Neuronal stem cell (in vitro differentiated cells): ENCODE data around the gene MRPL37.

Experiments
- DNase-seq: peaks from one replicate; pipeline ENCODE4 v3.0.0-alpha.2; 2013; ENCODE audit warnings: low spot score
- H2AFZ ChIP-seq: one replicate; pipeline ENCODE4 v1.6.1; 2013; ENCODE audit warnings: mild to moderate bottlenecking, low read length, inconsistent platforms
- H2AK5ac ChIP-seq: 2 replicates; pipeline ENCODE4 v1.6.1; 2013; ENCODE audit warnings: low read depth, mild to moderate bottlenecking, inconsistent platforms, low read length, moderate library complexity, mixed read lengths
- H2BK120ac ChIP-seq: 2 replicates; pipeline ENCODE4 v1.6.1; 2013; ENCODE audit warnings: low read depth, mild to moderate bottlenecking, inconsistent platforms, low read length, moderate library complexity, mixed read lengths
- H2BK12ac ChIP-seq: one replicate; pipeline ENCODE4 v1.6.1; 2013; ENCODE audit warnings: low read length, inconsistent platforms
- H2BK15ac ChIP-seq: 2 replicates; pipeline ENCODE4 v1.6.1; 2013; ENCODE audit warnings: mild to moderate bottlenecking, low read length, inconsistent platforms, mixed read lengths
- H2BK5ac ChIP-seq: one replicate; pipeline ENCODE4 v1.6.1; 2013; ENCODE audit warnings: inconsistent platforms, mild to moderate bottlenecking, low read length, moderate library complexity
- H3K14ac ChIP-seq: one replicate; pipeline ENCODE4 v1.6.1; 2013; ENCODE audit warnings: low read length, inconsistent platforms
- H3K18ac ChIP-seq: 2 replicates; pipeline ENCODE4 v1.6.1; 2013; ENCODE audit warnings: low read length, inconsistent platforms
- H3K23ac ChIP-seq: 2 replicates; pipeline ENCODE4 v1.6.1; 2013; ENCODE audit warnings: low read depth, mild to moderate bottlenecking, mixed read lengths, low read length, inconsistent platforms; ENCODE audit not compliant: poor library complexity
- H3K27ac ChIP-seq: replicated peaks from 3 replicates; pipeline ENCODE4 v1.5.1; 2013; ENCODE audit warnings: low read length, inconsistent platforms
- H3K27me3 ChIP-seq, 3 experiments: 2 replicates each; pipeline ENCODE4 v1.6.1; 2013; ENCODE audit warnings: low read length in 3 of 3, mild to moderate bottlenecking in 2 of 3, inconsistent platforms in 1 of 3, low read depth in 1 of 3, mixed read lengths in 1 of 3, moderate library complexity in 1 of 3; ENCODE audit not compliant: control insufficient read depth in 3 of 3, insufficient read depth in 3 of 3
- H3K36me3 ChIP-seq, 2 donors: replicated peaks in 1 of 2; 2 replicates each; pipeline ENCODE4 v1.6.1; 2013; ENCODE audit warnings: low read length in 2 of 2; ENCODE audit not compliant: control insufficient read depth in 2 of 2, insufficient read depth in 2 of 2
- H3K4ac ChIP-seq: 2 replicates; pipeline ENCODE4 v1.6.1; 2013; ENCODE audit warnings: inconsistent platforms, mild to moderate bottlenecking, low read length, moderate library complexity
- H3K4me1 ChIP-seq, 2 donors: 1 replicate in 1 of 2; 2 replicates in 1 of 2; pipeline ENCODE4 v1.6.1; 2013; ENCODE audit warnings: low read length in 2 of 2, low read depth in 1 of 2; ENCODE audit not compliant: control insufficient read depth in 2 of 2, insufficient read depth in 1 of 2
- H3K4me2 ChIP-seq: one replicate; pipeline ENCODE4 v1.6.1; 2013; ENCODE audit warnings: mild to moderate bottlenecking, low read length, inconsistent platforms; ENCODE audit not compliant: insufficient read depth, poor library complexity, severe bottlenecking
- H3K4me3 ChIP-seq, 2 donors: 2 replicates each; pipeline ENCODE4 v1.5.1; 2013; ENCODE audit warnings: low read length in 2 of 2, mild to moderate bottlenecking in 2 of 2, inconsistent platforms in 1 of 2, moderate library complexity in 1 of 2
- H3K79me1 ChIP-seq: one replicate; pipeline ENCODE4 v1.6.1; 2013; ENCODE audit warnings: low read depth, mild to moderate bottlenecking, inconsistent platforms, low read length, moderate library complexity
- H3K9ac ChIP-seq: one replicate; pipeline ENCODE4 v1.6.1; 2013; ENCODE audit warnings: mild to moderate bottlenecking, low read depth, low read length, inconsistent platforms; ENCODE audit not compliant: poor library complexity
- H3K9me3 ChIP-seq, 2 donors: replicated peaks in 1 of 2; 2 replicates each; pipeline versions ENCODE3 to v1.6.1; 2013; ENCODE audit warnings: low read length in 2 of 2, mild to moderate bottlenecking in 2 of 2, inconsistent platforms in 1 of 2, low read depth in 1 of 2, mixed read lengths in 1 of 2, moderate library complexity in 1 of 2; ENCODE audit not compliant: control insufficient read depth in 2 of 2, insufficient read depth in 1 of 2
- H4K8ac ChIP-seq: one replicate; pipeline ENCODE4 v1.6.1; 2013; ENCODE audit warnings: low read depth, mild to moderate bottlenecking, inconsistent platforms, low read length, moderate library complexity
- H4K91ac ChIP-seq: one replicate; pipeline ENCODE4 v1.6.1; 2013; ENCODE audit warnings: low read length, low read depth, mild to moderate bottlenecking, inconsistent platforms; ENCODE audit not compliant: poor library complexity
- WGBS, 2 donors: extraction: QIAGEN DNeasy Blood & Tissue Kit; methylation state at CpG; one replicate each; pipeline ENCODE4 v1.1.7; 2013; ENCODE audit warnings: missing lambda C conversion rate in 2 of 2, mixed read lengths in 1 of 2; ENCODE audit not compliant: insufficient read length in 2 of 2, insufficient replicate concordance in 1 of 2; ENCODE audit errors: extremely low coverage in 2 of 2; 5-methylcytosine and 5-hydroxymethylcytosine counted together

Gene MRPL37

GRCh38 chr1:54257346-54257620 lies 57.3 kb downstream of the MRPL37 start:
- Histone ChIP-seq H4K91ac (no peak overlapping the region), H3K9me3 (peaks cover 0 to 1% of the 10 kb centered on the region in 2 donors), H2BK12ac (no peak overlapping the region), H4K8ac (no peak overlapping the region), H3K4me2 (no peak overlapping the region), H3K4ac (no peak overlapping the region), H2BK15ac (no peak overlapping the region), H2BK120ac (no peak overlapping the region), H3K27ac (no peak overlapping the region), H3K9ac (no peak overlapping the region), H3K27me3 (no peaks in the 10 kb centered on the region), H3K4me1 (peaks cover 8 to 12% of the 10 kb centered on the region in 2 donors), H2BK5ac (no peak overlapping the region), H3K18ac (peak overlapping the region; percentile 78), H3K4me3 (no peak overlapping the region), H3K79me1 (peaks cover 3% of the 10 kb centered on the region), H2AK5ac (no peak overlapping the region), H3K14ac (no peak overlapping the region), H2AFZ (no peak overlapping the region), H3K36me3 (peaks cover 0 to 90% of the 10 kb centered on the region in 2 donors), H3K23ac (peak overlapping the region; percentile 67)
- no CpG with 5 or more reads among the region's 10 CpGs for WGBS, 2 donors
- DNase-seq = no peak

DNA sequence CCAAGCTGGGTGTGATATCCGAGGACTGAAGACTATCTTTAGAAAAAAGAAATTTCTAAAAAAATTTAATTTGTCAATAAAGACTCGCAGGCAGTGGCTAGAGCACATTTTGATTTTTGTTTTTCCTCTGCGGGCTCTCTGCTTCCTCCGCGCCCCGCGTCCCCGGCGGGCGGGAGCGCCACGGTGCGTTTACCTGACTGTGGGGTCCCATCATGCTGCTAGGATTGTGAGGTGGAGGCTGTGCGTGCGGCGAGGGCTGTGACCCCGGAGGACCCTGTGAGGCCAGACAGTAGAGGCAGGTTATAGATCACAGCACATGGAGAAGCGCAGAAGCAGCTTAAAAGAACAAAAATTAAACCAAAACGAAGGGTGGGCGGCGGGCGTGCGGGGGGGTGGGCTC lies 57.9 kb downstream of the MRPL37 start:
- Histone ChIP-seq H3K18ac (no peak overlapping the region), H3K14ac (no peak overlapping the region)
- DNase-seq = no peak

DNA sequence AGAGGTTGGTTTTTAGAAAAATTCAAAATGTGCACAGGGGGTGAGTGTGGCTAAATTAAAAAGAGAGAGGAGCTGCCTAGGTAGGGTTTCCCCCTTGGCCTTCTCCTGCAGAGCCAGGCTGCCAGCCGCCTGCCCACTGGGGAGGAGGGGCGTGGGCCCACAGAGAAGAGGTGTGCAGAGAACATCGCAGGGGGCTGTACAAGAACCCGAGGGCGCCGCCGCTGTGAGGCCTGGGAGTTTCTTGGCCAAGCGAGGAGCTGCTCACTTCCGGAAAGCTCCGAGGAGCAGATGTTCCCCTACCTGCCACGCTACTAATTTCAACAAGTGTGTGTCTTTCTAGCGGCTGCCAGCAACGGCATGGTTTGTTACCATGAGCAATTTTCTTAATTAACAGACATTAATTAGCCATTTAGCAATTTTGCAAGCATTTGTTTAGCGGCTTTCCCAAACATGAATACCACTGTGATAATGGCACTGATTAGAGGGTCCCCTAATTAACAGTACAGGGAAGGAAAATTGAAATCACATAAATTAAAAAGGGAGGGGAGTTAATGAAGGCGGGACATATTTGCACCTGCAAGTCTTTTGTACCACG lies 59.7 kb downstream of the MRPL37 start:
- Histone ChIP-seq H3K4me1 (peaks cover 10 to 14% of the 10 kb centered on the region in 2 donors), H2BK12ac (no peak overlapping the region), H4K91ac (no peak overlapping the region), H2BK120ac (no peak overlapping the region), H3K79me1 (peaks cover 7% of the 10 kb centered on the region), H3K4ac (no peak overlapping the region), H3K36me3 (peaks cover 0 to 90% of the 10 kb centered on the region in 2 donors), H3K4me2 (no peak overlapping the region), H3K9me3 (peaks cover 0 to 1% of the 10 kb centered on the region in 2 donors), H2AK5ac (no peak overlapping the region), H3K27me3 (peaks cover 0 to 1% (median 0%) of the 10 kb centered on the region in 3 experiments), H3K9ac (no peak overlapping the region), H2BK5ac (no peak overlapping the region), H3K14ac (no peak overlapping the region), H3K27ac (no peak overlapping the region), H4K8ac (no peak overlapping the region), H2BK15ac (no peak overlapping the region), H2AFZ (no peak overlapping the region), H3K18ac (no peak overlapping the region), H3K23ac (no peak overlapping the region), H3K4me3 (no peak overlapping the region)
- no CpG with 5 or more reads among the region's 16 CpGs for WGBS, 2 donors
- DNase-seq = no peak

More for the DNA sequence above, 57.9 kb downstream of the MRPL37 start:
- no peak overlapping the region for H2BK5ac ChIP-seq
- H2BK120ac ChIP-seq = no peak overlapping the region
- peaks cover 10 to 12% of the 10 kb centered on the region in 2 donors for H3K4me1 ChIP-seq
- no peak overlapping the region for H2BK12ac ChIP-seq
- no peak overlapping the region for H2BK15ac ChIP-seq
- H3K4me2 ChIP-seq = no peak overlapping the region
- peaks cover 3% of the 10 kb centered on the region for H3K79me1 ChIP-seq
- H3K27ac ChIP-seq = no peak overlapping the region
- no peaks in the 10 kb centered on the region for H3K27me3 ChIP-seq
- no peak overlapping the region for H4K91ac ChIP-seq
- H3K4me3 ChIP-seq = no peak overlapping the region
- no peak overlapping the region for H3K9ac ChIP-seq
- no peak overlapping the region for H2AFZ ChIP-seq
- no peak overlapping the region for H3K4ac ChIP-seq
- no CpG with 5 or more reads among the region's 23 CpGs for WGBS, 2 donors
- peaks cover 0 to 1% of the 10 kb centered on the region in 2 donors for H3K9me3 ChIP-seq
- H4K8ac ChIP-seq = no peak overlapping the region
- no peak overlapping the region for H3K23ac ChIP-seq
- H2AK5ac ChIP-seq = no peak overlapping the region
- peaks cover 0 to 89% of the 10 kb centered on the region in 2 donors for H3K36me3 ChIP-seq

GRCh38 chr1:54260810-54261209 lies 60.8 kb downstream of the MRPL37 start:
- no peak overlapping the region for H3K4ac ChIP-seq
- H3K27ac ChIP-seq = no peak overlapping the region
- H3K9me3 ChIP-seq = peaks cover 0 to 1% of the 10 kb centered on the region in 2 donors
- H3K27me3 ChIP-seq = peaks cover 0 to 1% (median 0%) of the 10 kb centered on the region in 3 experiments
- no peak overlapping the region for H3K9ac ChIP-seq
- no CpG with 5 or more reads among the region's 10 CpGs for WGBS, 2 donors
- H2AFZ ChIP-seq = no peak overlapping the region
- no peak overlapping the region for H2AK5ac ChIP-seq
- no peak overlapping the region for H2BK120ac ChIP-seq
- no peak overlapping the region for H3K23ac ChIP-seq
- H3K4me2 ChIP-seq = no peak overlapping the region
- peaks cover 0 to 91% of the 10 kb centered on the region in 2 donors for H3K36me3 ChIP-seq
- no peak overlapping the region for H2BK12ac ChIP-seq
- no peak for DNase-seq
- no peak overlapping the region for H3K14ac ChIP-seq
- H4K8ac ChIP-seq = no peak overlapping the region
- H3K79me1 ChIP-seq = peaks cover 12% of the 10 kb centered on the region
- H2BK5ac ChIP-seq = no peak overlapping the region
- no peak overlapping the region for H4K91ac ChIP-seq
- H3K4me3 ChIP-seq = no peak overlapping the region
- no peak overlapping the region for H2BK15ac ChIP-seq
- no peak overlapping the region for H3K18ac ChIP-seq
- H3K4me1 ChIP-seq = peaks cover 10 to 16% of the 10 kb centered on the region in 2 donors
